Measurements from ENCODE around the gene AMMECR1. TPM values are rescaled to one million over a fixed set of nuclear protein-coding genes. Genes with fewer than 3 reads are reported as not detected.

AMMECR1 gene
- total and polyA plus RNA-seq, 2 of the 8 experiments (the other 6 are each of a cell fraction or from before 2014, with no cell fraction given): 10.2 to 21.2 TPM

DNA sequence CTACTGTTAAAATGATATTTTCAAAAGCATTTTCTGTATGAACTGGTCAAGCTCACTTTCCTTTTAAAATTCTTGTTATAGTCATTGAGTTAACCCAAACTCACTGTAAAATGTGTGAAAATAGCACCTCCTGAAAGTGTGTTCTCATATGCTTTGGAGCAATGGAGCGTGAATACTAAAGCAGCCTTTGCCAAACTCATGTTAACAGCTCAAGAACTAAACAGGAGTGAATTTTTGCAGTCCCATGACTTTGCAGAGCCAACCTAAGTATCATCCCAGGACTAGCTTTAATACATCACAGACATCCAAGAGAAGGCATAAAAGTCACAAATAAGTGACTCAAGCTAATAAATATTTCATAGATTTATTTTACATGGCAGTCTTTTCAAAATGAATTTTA, 2.3 kb downstream of the AMMECR1 start (continued):
- TF ChIP-seq CREB1 (IDR thresholded peaks at IDR 0.05) (no peak), TAF1 (IDR thresholded peaks at IDR 0.05; ENCODE audit: low read depth, low read length) (no peak)
